Colonic mucosa (tissue), 4 donors: ENCODE data around the gene ABCB4. TPM values are rescaled to one million over a fixed set of nuclear protein-coding genes. Genes with fewer than 3 reads are reported as not detected.

ENCODE experiments used
- DNase-seq: peaks from one replicate; pipeline ENCODE4 v3.0.0-alpha.2; 2020
- H3K27ac ChIP-seq: fragments of 200-600 bp; one replicate; pipeline ENCODE4 v1.8.0; 2021
- H3K27me3 ChIP-seq: fragments of 200-600 bp; one replicate; pipeline ENCODE4 v1.8.0; 2021
- H3K36me3 ChIP-seq: fragments of 200-600 bp; one replicate; pipeline ENCODE4 v1.8.0; 2021
- H3K4me1 ChIP-seq: fragments of 200-600 bp; one replicate; pipeline ENCODE4 v1.8.0; 2021; ENCODE audit warnings: mild to moderate bottlenecking
- H3K4me3 ChIP-seq: fragments of 200-600 bp; one replicate; pipeline ENCODE4 v1.8.0; 2021
- H3K9ac ChIP-seq, 2 donors: one replicate each; pipeline ENCODE4 v1.7.0; 2013; ENCODE audit warnings: control low read depth in 2 of 2, low read depth in 2 of 2, low read length in 2 of 2
- H3K9me3 ChIP-seq: fragments of 200-600 bp; one replicate; pipeline ENCODE4 v1.8.0; 2021
- CTCF ChIP-seq: fragments of 200-600 bp; IDR thresholded peaks from one replicate; pipeline ENCODE4 v1.8.0; 2022; ENCODE audit warnings: antibody characterized with exemption, mild to moderate bottlenecking
- intact Hi-C: fragments of 100-400 bp; cut with DNase I; formaldehyde crosslinking; loops from one replicate; pipeline ENCODE4 v1.14.1; 2022
- total RNA-seq, 2 donors: library from RNA; stranded (reverse); fragmentation: NEBNext Ultra II Directional in 1 of 2; extraction: Animal tissue kit (Norgen Biotek cat#: 25700) in 1 of 2; gene quantifications; one replicate each; pipeline ENCODE4 v1.2.1, GENCODE V29; 2021
- donor health status: healthy.
- donor health status: DM: no; HTN: no; CAD: no.
- donor health status: DM: no; HTN: no; CAD: no.

ABCB4 gene
- total RNA-seq, 2 donors from 2014 or later = 0.30 to 0.35 TPM

GRCh38 chr7:87375662-87376435 is 99.6 kb downstream of the ABCB4 start:
- no peaks in the 10 kb centered on the region for H3K27me3 ChIP-seq
- H3K4me1 ChIP-seq = no peaks in the 10 kb centered on the region
- H3K9me3 ChIP-seq = no peaks in the 10 kb centered on the region
- no peak for TF ChIP-seq CTCF
- intact Hi-C loops = no loop called here
- no peak for DNase-seq
- H3K36me3 ChIP-seq = no peaks in the 10 kb centered on the region
- H3K4me3 ChIP-seq = no peak overlapping the region
- H3K9ac ChIP-seq = no peak overlapping the region
- H3K27ac ChIP-seq = no peak overlapping the region

GRCh38 chr7:87370660-87371180 is 104.8 kb downstream of the ABCB4 start:
- intact Hi-C loops = no loop called here
- no peak for TF ChIP-seq CTCF
- H3K4me3 ChIP-seq = no peak overlapping the region
- H3K27me3 ChIP-seq = no peaks in the 10 kb centered on the region
- no peak overlapping the region for H3K9ac ChIP-seq
- H3K36me3 ChIP-seq = no peaks in the 10 kb centered on the region
- no peak overlapping the region for H3K27ac ChIP-seq
- DNase-seq = no peak
- H3K4me1 ChIP-seq = no peaks in the 10 kb centered on the region
- H3K9me3 ChIP-seq = no peaks in the 10 kb centered on the region

- no peaks in the 10 kb centered on the region for H3K36me3 ChIP-seq
- H3K27ac ChIP-seq = no peak overlapping the region
- H3K27me3 ChIP-seq = no peaks in the 10 kb centered on the region
- no peak overlapping the region for H3K4me3 ChIP-seq
- H3K9ac ChIP-seq = no peak overlapping the region
- H3K9me3 ChIP-seq = no peaks in the 10 kb centered on the region
- no peak for DNase-seq
- no peaks in the 10 kb centered on the region for H3K4me1 ChIP-seq
- intact Hi-C loops = no loop called here
- no peak for TF ChIP-seq CTCF
Observed at GRCh38 chr7:87369216-87369615, 106.3 kb downstream of the ABCB4 start.

GRCh38 chr7:87364246-87364645 is 111.2 kb downstream of the ABCB4 start:
- no peak for DNase-seq
- TF ChIP-seq CTCF = no peak
- no peaks in the 10 kb centered on the region for H3K27me3 ChIP-seq
- intact Hi-C loops = no loop called here
- no peaks in the 10 kb centered on the region for H3K4me1 ChIP-seq
- H3K27ac ChIP-seq = no peak overlapping the region
- H3K9ac ChIP-seq = no peak overlapping the region
- no peaks in the 10 kb centered on the region for H3K36me3 ChIP-seq
- no peaks in the 10 kb centered on the region for H3K9me3 ChIP-seq
- no peak overlapping the region for H3K4me3 ChIP-seq

- no peaks in the 10 kb centered on the region for H3K36me3 ChIP-seq
- no peaks in the 10 kb centered on the region for H3K4me1 ChIP-seq
- intact Hi-C loops = no loop called here
- H3K27me3 ChIP-seq = no peaks in the 10 kb centered on the region
- TF ChIP-seq CTCF = no peak
- H3K27ac ChIP-seq = no peak overlapping the region
- H3K9me3 ChIP-seq = no peaks in the 10 kb centered on the region
- H3K9ac ChIP-seq = no peak overlapping the region
- H3K4me3 ChIP-seq = no peak overlapping the region
- no peak for DNase-seq
Observed at GRCh38 chr7:87363342-87363741, 112.1 kb downstream of the ABCB4 start.
